ENCODE data around the gene RRAGB. TPM values are rescaled to one million over a fixed set of nuclear protein-coding genes. Genes with fewer than 3 reads are reported as not detected.
"Not testable (repeated sequence)": the region's sequence is repeated elsewhere in the genome, so short reads cannot be mapped to it uniquely, and the experiment has no call there.

Gene RRAGB, protein sequence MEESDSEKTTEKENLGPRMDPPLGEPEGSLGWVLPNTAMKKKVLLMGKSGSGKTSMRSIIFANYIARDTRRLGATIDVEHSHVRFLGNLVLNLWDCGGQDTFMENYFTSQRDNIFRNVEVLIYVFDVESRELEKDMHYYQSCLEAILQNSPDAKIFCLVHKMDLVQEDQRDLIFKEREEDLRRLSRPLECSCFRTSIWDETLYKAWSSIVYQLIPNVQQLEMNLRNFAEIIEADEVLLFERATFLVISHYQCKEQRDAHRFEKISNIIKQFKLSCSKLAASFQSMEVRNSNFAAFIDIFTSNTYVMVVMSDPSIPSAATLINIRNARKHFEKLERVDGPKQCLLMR
- polyA plus RNA-seq = 10.2 to 28.5 TPM (median 18.9 TPM) in 3 replicates
- 19.9 TPM for polyA plus RNA-seq (2011; ENCODE audit: low read depth)
- polyA plus RNA-seq (2011; cell fraction: cytosol; rRNA removed) = 9.8 and 17.1 TPM in 2 replicates
- 46.6 and 51.1 TPM in 2 replicates for polyA plus RNA-seq (2011; cell fraction: nucleus; rRNA removed)
- polyA plus RNA-seq (2012; ENCODE audit: low replicate concordance) = 7.2 and 19.8 TPM in 2 replicates
- 16.9 to 20.0 TPM (median 17.4 TPM) in 3 replicates for polyA minus RNA-seq
- 13.6 TPM for polyA minus RNA-seq (2011; cell fraction: cytosol; rRNA and poly(A)+ RNA removed)
- polyA minus RNA-seq (2011; cell fraction: nucleus; rRNA and poly(A)+ RNA removed) = 9.5 and 20.5 TPM in 2 replicates

DNA sequence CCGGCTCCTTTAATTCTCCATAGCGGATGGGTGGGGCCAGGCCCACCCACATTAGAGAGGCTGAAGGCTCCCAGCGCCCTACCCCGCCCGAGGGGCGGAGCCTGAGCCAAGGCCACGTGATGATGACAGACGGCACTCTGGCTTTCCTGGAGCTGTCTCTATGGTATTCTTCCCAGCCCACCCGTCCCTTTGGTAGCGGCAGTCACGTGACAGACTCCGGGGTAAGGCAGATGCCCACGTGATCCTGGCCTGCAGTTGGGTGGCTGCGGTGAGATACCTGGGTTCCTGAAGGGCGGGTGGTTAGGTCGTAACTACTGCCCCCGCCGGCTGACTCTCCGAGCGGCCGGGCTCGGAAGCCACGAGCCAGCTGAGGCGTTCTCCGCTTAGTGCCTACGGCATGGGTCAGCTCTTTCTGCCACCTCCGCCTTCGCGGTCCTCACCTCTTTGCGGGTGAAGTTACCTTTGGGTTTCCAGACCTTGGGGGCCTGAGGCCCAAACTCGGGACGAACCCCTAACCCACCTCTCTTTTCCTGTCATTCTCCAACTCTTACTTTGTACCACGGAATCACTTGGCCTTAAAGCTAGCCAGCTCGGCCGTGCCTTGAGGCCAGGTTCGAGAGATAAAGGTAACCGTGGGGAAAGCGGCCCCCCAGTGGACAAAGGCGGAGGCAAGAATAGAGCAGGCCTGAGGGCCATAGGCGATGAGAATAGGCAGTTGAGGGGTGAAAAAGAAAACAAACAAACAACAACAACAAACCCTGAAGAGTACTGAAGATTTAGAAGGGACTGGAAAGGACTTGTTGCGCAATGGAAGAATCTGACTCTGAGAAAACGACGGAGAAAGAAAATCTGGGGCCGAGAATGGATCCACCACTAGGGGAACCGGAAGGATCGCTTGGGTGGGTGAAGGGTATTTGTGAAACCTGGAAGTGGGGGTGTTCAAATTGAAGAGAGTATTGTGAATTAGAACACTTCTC is at the start of gene RRAGB:
RRAGB (plus strand) TSS at position 229 of the 977 bp plus-strand sequence; CDS start at position 808, 579 bp downstream.
- peak; percentile 60 for FAIRE-seq
- Histone ChIP-seq H2AFZ (ENCODE audit: control insufficient read depth, low read length) (peak within 1 kb of the TSS; percentile 79), H4K20me1 (ENCODE audit: control insufficient read depth, extremely low read depth, insufficient read depth, low read length) (no peaks in the 10 kb centered on the region)

DNA sequence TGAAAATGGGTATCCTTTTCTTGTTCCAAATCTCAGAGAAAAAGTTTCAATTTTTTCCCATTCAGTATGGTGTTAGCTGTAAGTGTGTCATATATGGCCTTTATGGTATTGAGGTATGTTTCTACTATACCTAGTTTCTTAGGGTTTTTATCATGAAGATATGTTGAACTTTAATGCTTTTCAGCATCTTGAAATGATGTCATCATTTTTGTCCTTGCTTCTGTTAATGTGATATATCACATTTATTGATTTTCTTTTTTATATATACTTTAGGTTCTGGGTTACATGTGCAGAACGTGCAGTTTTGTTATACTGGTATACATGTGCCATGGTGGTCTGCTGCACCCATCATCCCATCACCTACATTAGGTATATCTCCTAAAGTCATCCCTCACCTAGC is 49.5 kb upstream of the RRAGB start:
- Histone ChIP-seq H3K9ac (ENCODE audit: control insufficient read depth, extremely low read depth, insufficient read depth, low read length) (no peak overlapping the region), H3K4me3 (ENCODE audit: control insufficient read depth in 2 of 3, extremely low read depth in 1 of 3, insufficient read depth in 2 of 3, low read depth in 1 of 3, low read length in 3 of 3) (no peak overlapping the region), H3K4me2 (ENCODE audit: control insufficient read depth, extremely low read depth, insufficient read depth, low read depth, low read length) (no peak overlapping the region), H3K27me3 (ENCODE audit: control insufficient read depth, extremely low read depth, insufficient read depth, low read length) (no peaks in the 10 kb centered on the region), H3K9me3 (ENCODE audit: control insufficient read depth, low read depth, low read length) (no peaks in the 10 kb centered on the region), H3K9me1 (ENCODE audit: control insufficient read depth, extremely low read depth, insufficient read depth, low read length) (no peaks in the 10 kb centered on the region), H2AFZ (ENCODE audit: control insufficient read depth, low read length) (no peak overlapping the region), H3K36me3 (ENCODE audit: control insufficient read depth in 2 of 2, extremely low read depth in 1 of 2, insufficient read depth in 2 of 2, low read length in 2 of 2) (no peaks in the 10 kb centered on the region), H3K4me1 (ENCODE audit: control insufficient read depth, extremely low read depth, insufficient read depth, low read length) (no peaks in the 10 kb centered on the region), H3K79me2 (ENCODE audit: control insufficient read depth, insufficient read depth, low read length) (no peaks in the 10 kb centered on the region), H3K27ac (ENCODE audit: control insufficient read depth, insufficient read depth, low read length) (no peak overlapping the region), H4K20me1 (ENCODE audit: control insufficient read depth, extremely low read depth, insufficient read depth, low read length) (no peaks in the 10 kb centered on the region)
- FAIRE-seq = no peak
- TF ChIP-seq, protein P1, sequence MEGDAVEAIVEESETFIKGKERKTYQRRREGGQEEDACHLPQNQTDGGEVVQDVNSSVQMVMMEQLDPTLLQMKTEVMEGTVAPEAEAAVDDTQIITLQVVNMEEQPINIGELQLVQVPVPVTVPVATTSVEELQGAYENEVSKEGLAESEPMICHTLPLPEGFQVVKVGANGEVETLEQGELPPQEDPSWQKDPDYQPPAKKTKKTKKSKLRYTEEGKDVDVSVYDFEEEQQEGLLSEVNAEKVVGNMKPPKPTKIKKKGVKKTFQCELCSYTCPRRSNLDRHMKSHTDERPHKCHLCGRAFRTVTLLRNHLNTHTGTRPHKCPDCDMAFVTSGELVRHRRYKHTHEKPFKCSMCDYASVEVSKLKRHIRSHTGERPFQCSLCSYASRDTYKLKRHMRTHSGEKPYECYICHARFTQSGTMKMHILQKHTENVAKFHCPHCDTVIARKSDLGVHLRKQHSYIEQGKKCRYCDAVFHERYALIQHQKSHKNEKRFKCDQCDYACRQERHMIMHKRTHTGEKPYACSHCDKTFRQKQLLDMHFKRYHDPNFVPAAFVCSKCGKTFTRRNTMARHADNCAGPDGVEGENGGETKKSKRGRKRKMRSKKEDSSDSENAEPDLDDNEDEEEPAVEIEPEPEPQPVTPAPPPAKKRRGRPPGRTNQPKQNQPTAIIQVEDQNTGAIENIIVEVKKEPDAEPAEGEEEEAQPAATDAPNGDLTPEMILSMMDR (optimal IDR thresholded peaks at IDR 0.05 in 1 of 3, IDR thresholded peaks at IDR 0.05 in 1 of 3, conservative IDR thresholded peaks at IDR 0.05 in 1 of 3; ENCODE audit: extremely low read depth in 1 of 3, insufficient read depth in 2 of 3, low read length in 3 of 3) = no peak
- no peak for TF ChIP-seq EZH2 (IDR thresholded peaks at IDR 0.05; ENCODE audit: low read length)
- DNase-seq (ENCODE audit: low read depth, low spot score) = no peak
- dilution Hi-C loops (cut with MboI; ENCODE audit: extremely low pct_ligation_motif_present, low sequenced_read_pairs) = no loop called here

More for the DNA sequence above, at the start of gene RRAGB:
- TF ChIP-seq EZH2 (IDR thresholded peaks at IDR 0.05; ENCODE audit: low read length) = no peak
- TF ChIP-seq, protein P1 (optimal IDR thresholded peaks at IDR 0.05 in 1 of 3, IDR thresholded peaks at IDR 0.05 in 1 of 3, conservative IDR thresholded peaks at IDR 0.05 in 1 of 3; ENCODE audit: extremely low read depth in 1 of 3, insufficient read depth in 2 of 3, low read length in 3 of 3) = peak; percentile 55 to 70 (median 63)
- Histone ChIP-seq H3K27me3 (ENCODE audit: control insufficient read depth, extremely low read depth, insufficient read depth, low read length) (no peaks in the 10 kb centered on the region), H3K4me1 (ENCODE audit: control insufficient read depth, extremely low read depth, insufficient read depth, low read length) (no peaks in the 10 kb centered on the region), H3K36me3 (ENCODE audit: control insufficient read depth in 2 of 2, extremely low read depth in 1 of 2, insufficient read depth in 2 of 2, low read length in 2 of 2) (no peaks in the 10 kb centered on the region), H3K9ac (ENCODE audit: control insufficient read depth, extremely low read depth, insufficient read depth, low read length) (peak within 1 kb of the TSS; percentile 92), H3K79me2 (ENCODE audit: control insufficient read depth, insufficient read depth, low read length) (peaks cover 4% of the 10 kb centered on the region), H3K4me3 (ENCODE audit: control insufficient read depth in 2 of 3, extremely low read depth in 1 of 3, insufficient read depth in 2 of 3, low read depth in 1 of 3, low read length in 3 of 3) (peak within 1 kb of the TSS; percentile 57 to 77 (median 75)), H3K4me2 (ENCODE audit: control insufficient read depth, extremely low read depth, insufficient read depth, low read depth, low read length) (peak within 1 kb of the TSS; percentile 63), H3K9me1 (ENCODE audit: control insufficient read depth, extremely low read depth, insufficient read depth, low read length) (no peaks in the 10 kb centered on the region), H3K27ac (ENCODE audit: control insufficient read depth, insufficient read depth, low read length) (peak within 1 kb of the TSS; percentile 91), H3K9me3 (ENCODE audit: control insufficient read depth, low read depth, low read length) (no peaks in the 10 kb centered on the region)
- peak; percentile 73 for DNase-seq (ENCODE audit: low read depth, low spot score)
- dilution Hi-C loops (cut with MboI; ENCODE audit: extremely low pct_ligation_motif_present, low sequenced_read_pairs) = no loop called here

DNA sequence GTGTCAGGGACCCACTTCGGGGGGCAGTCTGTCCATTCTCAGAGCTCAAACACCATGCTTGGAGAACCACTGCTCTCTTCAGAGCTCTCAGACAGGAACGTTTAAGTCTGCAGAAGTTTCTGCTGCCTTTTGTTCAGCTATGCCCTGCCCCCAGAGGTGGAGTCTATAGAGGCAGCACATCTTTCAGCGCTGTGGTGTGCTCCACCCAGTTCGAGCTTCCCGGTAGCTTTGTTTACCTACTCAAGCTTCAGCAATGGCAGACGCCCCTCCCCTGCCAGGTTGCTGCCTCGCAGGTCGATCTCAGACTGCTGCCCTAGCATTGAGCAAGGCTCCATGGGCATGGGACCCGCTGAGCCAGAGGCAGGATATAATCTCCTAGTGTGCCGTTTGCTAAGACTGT is 29.0 kb upstream of the RRAGB start:
- H3K9ac ChIP-seq (ENCODE audit: control insufficient read depth, extremely low read depth, insufficient read depth, low read length); H3K9me1 ChIP-seq (ENCODE audit: control insufficient read depth, extremely low read depth, insufficient read depth, low read length); H4K20me1 ChIP-seq (ENCODE audit: control insufficient read depth, extremely low read depth, insufficient read depth, low read length); H3K9me3 ChIP-seq (ENCODE audit: control insufficient read depth, low read depth, low read length); H3K27me3 ChIP-seq (ENCODE audit: control insufficient read depth, extremely low read depth, insufficient read depth, low read length); dilution Hi-C loops (cut with MboI; ENCODE audit: extremely low pct_ligation_motif_present, low sequenced_read_pairs); FAIRE-seq; H2AFZ ChIP-seq (ENCODE audit: control insufficient read depth, low read length); H3K4me2 ChIP-seq (ENCODE audit: control insufficient read depth, extremely low read depth, insufficient read depth, low read depth, low read length); H3K36me3 ChIP-seq (ENCODE audit: control insufficient read depth in 2 of 2, extremely low read depth in 1 of 2, insufficient read depth in 2 of 2, low read length in 2 of 2); DNase-seq (ENCODE audit: low read depth, low spot score); H3K79me2 ChIP-seq (ENCODE audit: control insufficient read depth, insufficient read depth, low read length); H3K27ac ChIP-seq (ENCODE audit: control insufficient read depth, insufficient read depth, low read length); H3K4me1 ChIP-seq (ENCODE audit: control insufficient read depth, extremely low read depth, insufficient read depth, low read length); H3K4me3 ChIP-seq (ENCODE audit: control insufficient read depth in 2 of 3, extremely low read depth in 1 of 3, insufficient read depth in 2 of 3, low read depth in 1 of 3, low read length in 3 of 3): not testable (repeated sequence)
